Effector memory CD4-positive, alpha-beta T cell (primary cell): ENCODE measurements around the gene PTPRD.
"Not testable (repeated sequence)": the region's sequence is repeated elsewhere in the genome, so short reads cannot be mapped to it uniquely, and the experiment has no call there.

Experiments
- DNase-seq, 3 donors: peaks; one replicate each; pipeline ENCODE4 v3.0.0-alpha.2; 2020
- H3K27ac ChIP-seq: 2 replicates; pipeline ENCODE4 v1.7.0; 2013; ENCODE audit warnings: mild to moderate bottlenecking, low read length, moderate library complexity; ENCODE audit not compliant: insufficient read depth, poor library complexity, severe bottlenecking
- H3K27me3 ChIP-seq: replicated peaks from 2 replicates; pipeline ENCODE4 v1.7.0; 2013; ENCODE audit warnings: mild to moderate bottlenecking, low read length; ENCODE audit not compliant: insufficient read depth, control insufficient read depth, poor library complexity, severe bottlenecking
- H3K36me3 ChIP-seq: 2 replicates; pipeline ENCODE4 v1.7.0; 2013; ENCODE audit warnings: mild to moderate bottlenecking, low read length, moderate library complexity; ENCODE audit not compliant: control insufficient read depth, insufficient read depth
- H3K4me1 ChIP-seq: 2 replicates; pipeline ENCODE4 v1.7.0; 2013; ENCODE audit warnings: low read length, mild to moderate bottlenecking; ENCODE audit not compliant: control insufficient read depth, insufficient read depth, poor library complexity, severe bottlenecking
- H3K4me3 ChIP-seq: 2 replicates; pipeline ENCODE4 v1.7.0; 2013; ENCODE audit warnings: low read length, low read depth, mild to moderate bottlenecking; ENCODE audit not compliant: insufficient read depth, poor library complexity, severe bottlenecking
- H3K9me3 ChIP-seq: 2 replicates; pipeline ENCODE4 v1.7.0; 2013; ENCODE audit warnings: mild to moderate bottlenecking, low read length, moderate library complexity; ENCODE audit not compliant: control insufficient read depth

Gene PTPRD

GRCh38 chr9:9942764-9943424 is 669.9 kb downstream of the PTPRD start:
- Histone ChIP-seq H3K27me3 (no peaks in the 10 kb centered on the region), H3K27ac (no peak overlapping the region), H3K4me3 (no peak overlapping the region), H3K36me3 (no peaks in the 10 kb centered on the region), H3K9me3 (no peaks in the 10 kb centered on the region), H3K4me1 (no peaks in the 10 kb centered on the region)
- DNase-seq, result peak in 1 of 3 donors; percentile 2

GRCh38 chr9:9938432-9938831 is 674.4 kb downstream of the PTPRD start:
- Histone ChIP-seq H3K27me3 (no peaks in the 10 kb centered on the region), H3K4me3 (no peak overlapping the region), H3K36me3 (no peaks in the 10 kb centered on the region), H3K9me3 (no peaks in the 10 kb centered on the region), H3K27ac (no peak overlapping the region), H3K4me1 (no peaks in the 10 kb centered on the region)
- DNase-seq, result no peak

GRCh38 chr9:9931464-9931863 is 681.3 kb downstream of the PTPRD start:
- H3K36me3 ChIP-seq, DNase-seq, H3K27ac ChIP-seq, H3K4me1 ChIP-seq, H3K4me3 ChIP-seq, H3K27me3 ChIP-seq, H3K9me3 ChIP-seq: not testable (repeated sequence)

DNA sequence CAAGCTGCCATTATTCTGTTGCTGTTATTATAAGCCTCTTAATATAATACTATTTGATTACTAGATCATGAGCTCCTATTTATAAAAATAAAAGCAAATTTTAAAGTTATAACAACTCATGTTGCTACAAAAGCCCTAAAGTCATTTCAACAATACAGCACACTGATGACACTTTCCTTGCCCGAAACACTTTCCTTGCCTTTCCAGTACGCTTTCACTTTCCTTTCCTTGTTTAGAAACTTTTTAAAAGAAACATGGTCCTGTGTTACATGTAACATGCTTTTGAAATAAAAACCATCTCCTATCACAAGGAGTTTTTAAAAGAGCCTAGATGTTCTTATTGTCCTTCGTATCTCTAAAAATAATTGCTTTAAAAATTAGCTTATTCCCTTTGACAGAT is 688.4 kb downstream of the PTPRD start:
- H3K9me3 ChIP-seq, result no peaks in the 10 kb centered on the region
- H3K36me3 ChIP-seq, result no peaks in the 10 kb centered on the region
- no peaks in the 10 kb centered on the region for H3K27me3 ChIP-seq
- H3K27ac ChIP-seq, result no peak overlapping the region
- no peaks in the 10 kb centered on the region for H3K4me1 ChIP-seq
- no peak for DNase-seq
- H3K4me3 ChIP-seq, result no peak overlapping the region

GRCh38 chr9:9921805-9922204 is 691.0 kb downstream of the PTPRD start:
- Histone ChIP-seq H3K9me3 (no peaks in the 10 kb centered on the region), H3K4me3 (no peak overlapping the region), H3K4me1 (no peaks in the 10 kb centered on the region), H3K36me3 (no peaks in the 10 kb centered on the region), H3K27ac (no peak overlapping the region), H3K27me3 (no peaks in the 10 kb centered on the region)
- no peak for DNase-seq

GRCh38 chr9:9920425-9921060 is 692.3 kb downstream of the PTPRD start:
- no peaks in the 10 kb centered on the region for H3K36me3 ChIP-seq
- DNase-seq, result no peak
- no peaks in the 10 kb centered on the region for H3K9me3 ChIP-seq
- no peaks in the 10 kb centered on the region for H3K4me1 ChIP-seq
- H3K27ac ChIP-seq, result no peak overlapping the region
- no peaks in the 10 kb centered on the region for H3K27me3 ChIP-seq
- no peak overlapping the region for H3K4me3 ChIP-seq

DNA sequence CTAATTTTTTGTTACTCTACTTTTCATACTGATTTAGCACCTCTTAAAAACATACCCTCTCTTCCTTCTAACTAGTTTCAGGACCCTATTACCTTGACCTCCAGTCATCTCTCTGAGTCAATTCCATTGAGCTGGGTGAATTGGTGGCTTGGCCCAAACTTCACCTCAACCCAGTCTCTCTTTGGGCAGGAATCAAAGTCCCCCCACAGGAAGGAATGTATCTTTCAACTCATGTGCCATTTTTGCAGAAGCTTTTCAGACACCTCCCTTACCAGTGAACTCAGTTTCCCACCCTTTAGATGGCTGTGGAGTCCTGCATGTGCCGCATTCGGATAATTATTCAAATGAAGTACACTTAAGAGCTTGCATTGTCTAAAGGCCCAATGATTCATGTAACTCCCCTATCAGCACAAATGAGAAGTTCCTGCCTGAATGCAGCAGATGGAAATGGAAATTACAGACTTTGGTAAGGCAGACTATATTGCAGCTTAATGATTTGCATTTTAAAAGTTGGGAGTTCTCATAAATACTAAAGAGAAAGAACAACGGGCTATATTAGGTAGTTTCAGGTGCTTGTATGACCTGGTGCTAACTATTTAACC is 693.5 kb downstream of the PTPRD start:
- H3K36me3 ChIP-seq, result no peaks in the 10 kb centered on the region
- no peak overlapping the region for H3K27ac ChIP-seq
- H3K9me3 ChIP-seq, result peaks cover 4% of the 10 kb centered on the region

GRCh38 chr9:9917400-9917799 is 695.4 kb downstream of the PTPRD start:
- H3K27ac ChIP-seq, result no peak overlapping the region
- H3K9me3 ChIP-seq, result peaks cover 4% of the 10 kb centered on the region
- no peak overlapping the region for H3K4me3 ChIP-seq
- no peaks in the 10 kb centered on the region for H3K36me3 ChIP-seq
- H3K27me3 ChIP-seq, result no peaks in the 10 kb centered on the region
- DNase-seq, result no peak
- H3K4me1 ChIP-seq, result no peaks in the 10 kb centered on the region

More for the DNA sequence above, 693.5 kb downstream of the PTPRD start:
- no peak overlapping the region for H3K4me3 ChIP-seq
- H3K27me3 ChIP-seq, result no peaks in the 10 kb centered on the region
- DNase-seq, result no peak
- no peaks in the 10 kb centered on the region for H3K4me1 ChIP-seq

- Histone ChIP-seq H3K9me3 (peaks cover 4% of the 10 kb centered on the region), H3K27me3 (no peaks in the 10 kb centered on the region), H3K27ac (no peak overlapping the region), H3K4me1 (no peaks in the 10 kb centered on the region), H3K36me3 (no peaks in the 10 kb centered on the region), H3K4me3 (no peak overlapping the region)
- DNase-seq, result no peak
These were observed 698.6 kb downstream of the PTPRD start for GRCh38 chr9:9914174-9914573.

DNA sequence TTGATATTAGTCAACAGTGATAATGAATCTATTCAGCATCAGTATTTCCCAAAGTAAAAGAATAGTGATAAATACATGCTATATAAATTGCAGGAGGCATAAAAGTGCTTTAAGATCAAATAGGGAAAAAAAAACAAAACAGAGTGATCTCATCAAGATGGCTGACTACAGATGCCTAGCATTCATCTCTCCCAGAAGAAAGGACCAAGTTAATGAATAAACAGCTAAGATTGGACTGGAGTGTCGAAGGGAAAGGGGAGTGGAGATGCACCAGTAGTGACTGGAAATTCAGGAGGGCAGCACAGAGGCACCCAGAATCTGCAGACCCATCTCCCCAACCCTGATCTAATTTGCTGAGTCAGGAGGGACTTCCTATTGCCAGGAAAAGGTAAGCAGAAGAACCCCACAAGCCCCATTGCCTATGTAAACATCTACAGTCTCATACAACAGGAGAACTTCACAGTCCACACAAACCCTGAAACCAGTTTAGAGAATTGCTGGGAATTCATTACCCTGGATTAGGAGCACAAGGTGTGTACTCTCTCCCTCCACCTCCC is 699.4 kb downstream of the PTPRD start:
- Histone ChIP-seq H3K27me3 (no peaks in the 10 kb centered on the region), H3K27ac (no peak overlapping the region), H3K36me3 (no peaks in the 10 kb centered on the region), H3K4me3 (no peak overlapping the region), H3K9me3 (peaks cover 4% of the 10 kb centered on the region), H3K4me1 (no peaks in the 10 kb centered on the region)
- no peak for DNase-seq
